ENCODE measurements around the gene NSD2. TPM values are rescaled to one million over a fixed set of nuclear protein-coding genes. Genes with fewer than 3 reads are reported as not detected.

Gene NSD2
- polyA plus RNA-seq, 2 donors: 11.9 to 14.1 TPM

DNA sequence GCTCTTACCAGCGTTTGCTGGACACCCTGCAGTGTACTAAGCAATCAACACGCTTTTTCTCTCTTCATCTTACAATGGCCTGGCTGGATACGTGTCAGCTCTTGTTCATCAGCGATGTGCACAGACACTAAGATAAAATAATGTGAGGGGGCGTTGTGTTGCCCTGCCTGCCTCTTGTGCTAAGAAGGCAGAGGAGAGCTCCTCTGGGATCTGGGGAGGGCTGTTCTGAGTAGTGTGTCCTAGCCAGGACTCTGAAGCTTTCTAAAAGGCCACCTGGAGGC is 87.9 kb downstream of the NSD2 start:
- no peaks in the 10 kb centered on the region for H3K4me1 ChIP-seq (ENCODE audit: control insufficient read depth in 2 of 2, insufficient read depth in 2 of 2, low read length in 1 of 2)
- WGBS, 2 donors: 85 to 91% methylated on average over 5 of the region's 5 CpGs
- H3K27ac ChIP-seq (ENCODE audit: low read depth in 2 of 2, low read length in 1 of 2): no peak overlapping the region
- no peaks in the 10 kb centered on the region for H3K27me3 ChIP-seq (ENCODE audit: control insufficient read depth in 1 of 2, insufficient read depth in 2 of 2, low read length in 2 of 2)
- no peaks in the 10 kb centered on the region for H3K9me3 ChIP-seq (ENCODE audit: control insufficient read depth in 2 of 2, insufficient read depth in 1 of 2, low read depth in 1 of 2, low read length in 1 of 2)
- H3K36me3 ChIP-seq (ENCODE audit: control insufficient read depth in 2 of 2, insufficient read depth in 2 of 2, low read length in 1 of 2): peaks cover 10 to 29% of the 10 kb centered on the region in 2 donors
- H3K4me3 ChIP-seq (ENCODE audit: low read depth in 1 of 2, low read length in 2 of 2): no peak overlapping the region

DNA sequence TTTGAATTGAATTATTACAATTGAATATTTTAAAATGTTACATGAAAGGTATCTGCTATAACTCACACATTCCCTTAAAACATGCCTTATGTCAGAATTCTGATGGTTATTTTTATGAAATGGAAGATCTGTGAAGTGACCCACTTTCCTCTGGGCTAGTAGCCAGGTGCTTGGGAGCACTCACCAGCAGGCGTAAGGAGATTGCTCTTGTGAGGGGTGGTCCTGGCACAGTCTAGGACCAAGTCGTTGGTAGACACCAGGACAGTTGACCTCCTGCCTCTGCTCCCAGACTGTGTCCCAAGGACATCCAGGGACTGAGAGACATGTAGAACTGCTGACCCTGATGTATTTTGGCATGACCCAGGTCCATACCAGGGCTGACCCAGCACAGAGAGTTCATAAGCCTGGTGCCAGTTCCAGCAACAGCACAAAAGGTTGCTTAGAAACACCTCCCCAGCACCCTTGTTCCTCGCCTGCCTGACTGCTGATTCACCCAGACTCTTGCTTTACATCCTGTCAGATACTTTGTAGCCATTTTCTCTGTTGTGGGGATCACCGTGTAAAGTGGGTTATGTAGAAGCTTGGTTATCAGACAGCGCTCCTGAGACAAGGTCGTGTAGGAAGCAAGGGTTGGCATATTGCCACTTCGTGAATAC is 89.1 kb downstream of the NSD2 start:
- Histone ChIP-seq H3K27ac (ENCODE audit: low read depth in 2 of 2, low read length in 1 of 2) (no peak overlapping the region), H3K9me3 (ENCODE audit: control insufficient read depth in 2 of 2, insufficient read depth in 1 of 2, low read depth in 1 of 2, low read length in 1 of 2) (no peaks in the 10 kb centered on the region), H3K4me3 (ENCODE audit: low read depth in 1 of 2, low read length in 2 of 2) (no peak overlapping the region), H3K4me1 (ENCODE audit: control insufficient read depth in 2 of 2, insufficient read depth in 2 of 2, low read length in 1 of 2) (no peaks in the 10 kb centered on the region), H3K36me3 (ENCODE audit: control insufficient read depth in 2 of 2, insufficient read depth in 2 of 2, low read length in 1 of 2) (peaks cover 6 to 25% of the 10 kb centered on the region in 2 donors), H3K27me3 (ENCODE audit: control insufficient read depth in 1 of 2, insufficient read depth in 2 of 2, low read length in 2 of 2) (no peaks in the 10 kb centered on the region)
- 82 to 88% methylated on average over 7 of the region's 7 CpGs for WGBS, 2 donors

DNA sequence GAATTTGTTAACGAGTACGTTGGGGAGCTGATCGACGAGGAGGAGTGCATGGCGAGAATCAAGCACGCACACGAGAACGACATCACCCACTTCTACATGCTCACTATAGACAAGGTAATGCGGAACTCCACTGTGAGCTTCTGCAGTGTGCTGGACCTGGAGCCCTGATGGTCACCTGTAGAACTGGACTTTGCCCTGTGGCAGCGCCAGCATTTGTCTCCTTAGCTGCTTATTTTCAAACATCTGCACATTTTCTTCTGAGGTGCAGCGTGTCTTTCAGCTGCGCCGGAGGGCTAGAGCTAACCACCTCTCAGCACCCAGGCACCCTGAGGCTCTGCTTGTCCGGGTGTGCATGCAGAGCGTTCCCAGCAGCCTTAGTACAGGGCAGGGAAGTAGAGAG is 89.8 kb downstream of the NSD2 start:
- Histone ChIP-seq H3K4me1 (ENCODE audit: control insufficient read depth in 2 of 2, insufficient read depth in 2 of 2, low read length in 1 of 2) (no peaks in the 10 kb centered on the region), H3K4me3 (ENCODE audit: low read depth in 1 of 2, low read length in 2 of 2) (no peak overlapping the region), H3K27ac (ENCODE audit: low read depth in 2 of 2, low read length in 1 of 2) (no peak overlapping the region), H3K36me3 (ENCODE audit: control insufficient read depth in 2 of 2, insufficient read depth in 2 of 2, low read length in 1 of 2) (peaks cover 6 to 23% of the 10 kb centered on the region in 2 donors), H3K27me3 (ENCODE audit: control insufficient read depth in 1 of 2, insufficient read depth in 2 of 2, low read length in 2 of 2) (no peaks in the 10 kb centered on the region), H3K9me3 (ENCODE audit: control insufficient read depth in 2 of 2, insufficient read depth in 1 of 2, low read depth in 1 of 2, low read length in 1 of 2) (no peaks in the 10 kb centered on the region)
- 88 to 96% methylated on average over 15 of the region's 15 CpGs for WGBS, 2 donors

DNA sequence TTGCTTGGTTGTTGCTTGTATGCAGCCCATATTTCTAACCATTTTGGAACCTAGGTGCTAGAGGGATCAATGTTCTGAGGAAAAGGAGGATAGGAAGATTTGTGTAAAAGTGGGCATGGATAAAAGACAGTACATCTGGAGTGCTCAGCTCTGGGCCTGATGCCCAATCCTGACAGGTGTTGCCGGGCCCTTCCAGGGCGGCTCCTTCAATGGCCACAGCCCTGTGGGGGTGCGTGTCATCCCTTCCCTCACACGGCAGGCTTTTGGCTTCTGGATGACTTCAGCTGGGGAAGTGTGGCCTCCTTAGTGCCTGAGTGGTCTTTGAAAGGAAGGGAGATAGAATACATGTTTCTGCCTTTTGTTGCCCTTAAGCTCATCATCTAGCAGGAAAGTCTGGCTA is 90.4 kb downstream of the NSD2 start:
- 76 to 86% methylated on average over 4 of the region's 4 CpGs for WGBS, 2 donors
- Histone ChIP-seq H3K9me3 (ENCODE audit: control insufficient read depth in 2 of 2, insufficient read depth in 1 of 2, low read depth in 1 of 2, low read length in 1 of 2) (no peaks in the 10 kb centered on the region), H3K27ac (ENCODE audit: low read depth in 2 of 2, low read length in 1 of 2) (no peak overlapping the region), H3K27me3 (ENCODE audit: control insufficient read depth in 1 of 2, insufficient read depth in 2 of 2, low read length in 2 of 2) (no peaks in the 10 kb centered on the region), H3K36me3 (ENCODE audit: control insufficient read depth in 2 of 2, insufficient read depth in 2 of 2, low read length in 1 of 2) (peaks cover 6 to 20% of the 10 kb centered on the region in 2 donors), H3K4me1 (ENCODE audit: control insufficient read depth in 2 of 2, insufficient read depth in 2 of 2, low read length in 1 of 2) (no peaks in the 10 kb centered on the region), H3K4me3 (ENCODE audit: low read depth in 1 of 2, low read length in 2 of 2) (no peak overlapping the region)

DNA sequence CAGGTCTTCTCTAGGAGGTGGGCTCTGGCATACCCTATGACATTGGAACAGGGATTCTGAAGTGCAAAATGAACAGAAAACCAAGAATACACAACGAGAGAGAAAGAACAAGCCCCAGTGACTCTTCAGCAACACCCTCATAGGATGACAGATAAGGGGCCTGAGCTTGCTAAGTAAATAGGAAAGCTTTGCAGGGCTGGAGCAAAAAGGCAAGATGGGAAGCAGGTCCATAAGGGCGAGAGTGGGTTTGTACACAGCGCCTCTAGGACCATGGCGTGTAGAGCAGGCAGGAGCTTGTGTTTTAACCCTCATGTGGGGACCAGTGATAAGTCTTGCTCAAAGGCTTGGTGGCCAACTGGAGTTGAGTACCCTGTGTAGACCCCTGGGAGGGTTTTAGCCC is 91.8 kb downstream of the NSD2 start:
- Histone ChIP-seq H3K4me3 (ENCODE audit: low read depth in 1 of 2, low read length in 2 of 2) (no peak overlapping the region), H3K9me3 (ENCODE audit: control insufficient read depth in 2 of 2, insufficient read depth in 1 of 2, low read depth in 1 of 2, low read length in 1 of 2) (no peaks in the 10 kb centered on the region), H3K27me3 (ENCODE audit: control insufficient read depth in 1 of 2, insufficient read depth in 2 of 2, low read length in 2 of 2) (no peaks in the 10 kb centered on the region), H3K4me1 (ENCODE audit: control insufficient read depth in 2 of 2, insufficient read depth in 2 of 2, low read length in 1 of 2) (no peaks in the 10 kb centered on the region), H3K36me3 (ENCODE audit: control insufficient read depth in 2 of 2, insufficient read depth in 2 of 2, low read length in 1 of 2) (peaks cover 6 to 18% of the 10 kb centered on the region in 2 donors), H3K27ac (ENCODE audit: low read depth in 2 of 2, low read length in 1 of 2) (no peak overlapping the region)
- 91 to 97% methylated on average over 4 of the region's 4 CpGs for WGBS, 2 donors

DNA sequence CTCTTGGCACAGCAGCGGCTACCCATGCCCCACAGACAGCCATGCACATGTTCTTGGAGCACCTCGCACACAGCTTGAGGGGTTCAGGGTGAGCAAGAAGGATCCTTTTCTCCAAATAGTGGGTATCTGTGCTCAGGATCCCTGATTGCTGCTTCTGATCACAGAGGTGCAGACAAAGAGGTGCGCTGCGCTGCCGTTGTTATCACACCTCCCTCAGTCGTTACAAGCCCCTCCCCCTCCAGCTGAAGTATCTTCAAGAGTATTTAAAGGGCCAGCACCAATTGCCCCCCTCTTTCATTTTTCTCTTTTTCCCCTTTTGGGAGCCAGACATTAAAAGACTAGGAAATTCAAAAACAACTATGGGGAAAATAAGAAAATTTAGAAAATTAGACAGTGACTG is 93.2 kb downstream of the NSD2 start:
- no peaks in the 10 kb centered on the region for H3K27me3 ChIP-seq (ENCODE audit: control insufficient read depth in 1 of 2, insufficient read depth in 2 of 2, low read length in 2 of 2)
- WGBS, 2 donors: 75 to 84% methylated on average over 6 of the region's 6 CpGs
- no peaks in the 10 kb centered on the region for H3K9me3 ChIP-seq (ENCODE audit: control insufficient read depth in 2 of 2, insufficient read depth in 1 of 2, low read depth in 1 of 2, low read length in 1 of 2)
- no peak overlapping the region for H3K27ac ChIP-seq (ENCODE audit: low read depth in 2 of 2, low read length in 1 of 2)
- no peaks in the 10 kb centered on the region for H3K4me1 ChIP-seq (ENCODE audit: control insufficient read depth in 2 of 2, insufficient read depth in 2 of 2, low read length in 1 of 2)
- H3K4me3 ChIP-seq (ENCODE audit: low read depth in 1 of 2, low read length in 2 of 2): no peak overlapping the region
- H3K36me3 ChIP-seq (ENCODE audit: control insufficient read depth in 2 of 2, insufficient read depth in 2 of 2, low read length in 1 of 2): peaks cover 6 to 14% of the 10 kb centered on the region in 2 donors

DNA sequence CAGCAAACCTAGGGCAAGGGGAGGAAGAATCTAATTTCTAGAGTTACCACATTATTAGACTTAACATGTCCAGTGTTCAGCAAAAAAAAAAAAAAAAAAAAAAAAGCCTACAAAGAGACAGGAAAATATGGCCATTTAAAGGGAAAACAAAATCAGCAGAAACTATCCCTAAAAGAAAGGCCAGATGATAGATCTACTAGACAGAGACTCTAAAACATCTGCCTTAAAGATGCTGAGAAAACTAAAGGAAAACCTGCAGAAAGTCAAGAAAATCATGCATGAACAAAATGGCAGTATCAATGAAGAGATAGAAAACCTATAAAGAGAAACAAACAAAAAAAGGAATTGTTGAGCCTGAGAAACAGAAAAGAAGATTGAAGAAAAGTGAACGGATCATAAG is 93.8 kb downstream of the NSD2 start:
- Histone ChIP-seq H3K4me1 (ENCODE audit: control insufficient read depth in 2 of 2, insufficient read depth in 2 of 2, low read length in 1 of 2) (no peaks in the 10 kb centered on the region), H3K27ac (ENCODE audit: low read depth in 2 of 2, low read length in 1 of 2) (no peak overlapping the region), H3K4me3 (ENCODE audit: low read depth in 1 of 2, low read length in 2 of 2) (no peak overlapping the region), H3K9me3 (ENCODE audit: control insufficient read depth in 2 of 2, insufficient read depth in 1 of 2, low read depth in 1 of 2, low read length in 1 of 2) (no peaks in the 10 kb centered on the region), H3K27me3 (ENCODE audit: control insufficient read depth in 1 of 2, insufficient read depth in 2 of 2, low read length in 2 of 2) (no peaks in the 10 kb centered on the region), H3K36me3 (ENCODE audit: control insufficient read depth in 2 of 2, insufficient read depth in 2 of 2, low read length in 1 of 2) (peaks cover 6 to 14% of the 10 kb centered on the region in 2 donors)
- WGBS, 2 donors: 94 to 100% methylated on average over 1 of the region's 1 CpG

DNA sequence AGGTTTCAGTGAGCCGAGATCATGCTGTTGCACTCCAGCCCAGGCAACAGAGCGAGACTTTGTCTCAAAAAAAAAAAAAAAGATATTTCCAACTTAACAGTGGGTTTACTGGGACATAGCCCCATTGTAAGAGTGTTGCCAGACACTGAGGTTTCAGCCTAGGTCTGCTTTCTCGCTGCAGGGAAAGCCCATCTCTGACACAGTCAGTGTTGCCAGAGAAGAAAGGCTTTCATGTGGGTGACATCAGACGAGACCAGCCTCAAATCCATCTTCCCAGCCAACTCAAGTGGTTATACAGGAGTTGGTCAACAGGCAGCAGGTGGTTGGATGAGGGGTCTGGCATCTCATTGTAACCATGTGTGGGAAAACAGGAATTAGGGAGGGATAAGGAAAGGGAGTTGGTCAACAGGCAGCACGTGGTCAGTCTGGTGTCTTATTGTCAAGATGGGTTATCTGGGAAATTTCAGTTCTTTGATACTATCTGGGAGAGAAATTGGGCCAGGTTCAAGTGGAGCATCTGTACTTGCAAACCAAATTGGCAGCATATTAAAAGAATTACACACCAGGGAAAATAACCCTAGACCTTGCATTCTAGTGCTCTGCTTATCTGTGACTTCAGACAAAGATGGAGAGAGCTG is 96.4 kb downstream of the NSD2 start:
- no peak overlapping the region for H3K27ac ChIP-seq (ENCODE audit: low read depth in 2 of 2, low read length in 1 of 2)
- H3K36me3 ChIP-seq (ENCODE audit: control insufficient read depth in 2 of 2, insufficient read depth in 2 of 2, low read length in 1 of 2): peaks cover 0 to 11% of the 10 kb centered on the region in 2 donors
- no peaks in the 10 kb centered on the region for H3K4me1 ChIP-seq (ENCODE audit: control insufficient read depth in 2 of 2, insufficient read depth in 2 of 2, low read length in 1 of 2)
- whole genome bisulfite sequencing, 2 donors: 86 to 87% methylated on average over 5 of the region's 5 CpGs
- no peak overlapping the region for H3K4me3 ChIP-seq (ENCODE audit: low read depth in 1 of 2, low read length in 2 of 2)
- no peaks in the 10 kb centered on the region for H3K27me3 ChIP-seq (ENCODE audit: control insufficient read depth in 1 of 2, insufficient read depth in 2 of 2, low read length in 2 of 2)
- H3K9me3 ChIP-seq (ENCODE audit: control insufficient read depth in 2 of 2, insufficient read depth in 1 of 2, low read depth in 1 of 2, low read length in 1 of 2): no peaks in the 10 kb centered on the region

DNA sequence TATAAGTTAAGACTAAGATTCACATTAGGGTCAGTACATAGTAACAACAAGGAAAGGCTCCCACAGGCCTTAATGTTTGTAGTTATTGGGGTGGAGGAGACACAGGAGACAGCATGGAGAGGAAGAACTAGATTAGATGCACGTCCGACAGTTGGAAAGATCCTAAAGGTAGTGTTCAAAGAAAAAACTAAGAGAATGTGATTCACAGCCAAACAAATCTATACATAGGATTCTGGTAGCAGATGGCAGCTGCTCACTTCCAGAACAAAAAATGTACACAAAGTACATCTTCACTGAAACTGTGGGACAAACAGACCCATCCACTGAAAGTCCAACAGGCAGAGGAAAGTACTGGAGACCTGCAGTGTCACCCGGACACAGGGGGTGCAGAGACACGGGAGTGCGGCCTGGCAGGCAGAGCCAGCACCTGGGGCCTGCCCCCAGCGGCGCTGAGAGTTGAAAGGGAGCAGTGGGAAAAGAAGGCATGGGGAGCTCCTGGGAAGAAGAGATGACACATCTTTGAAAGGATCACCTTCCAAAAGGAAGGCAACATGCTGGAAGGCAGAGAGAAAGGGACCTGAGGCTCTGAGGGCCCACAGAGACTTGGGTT is 97.6 kb downstream of the NSD2 start:
- WGBS, 2 donors: 93% methylated on average over 7 of the region's 7 CpGs
- no peaks in the 10 kb centered on the region for H3K9me3 ChIP-seq (ENCODE audit: control insufficient read depth in 2 of 2, insufficient read depth in 1 of 2, low read depth in 1 of 2, low read length in 1 of 2)

More for the DNA sequence above, 97.6 kb downstream of the NSD2 start:
- Histone ChIP-seq H3K27ac (ENCODE audit: low read depth in 2 of 2, low read length in 1 of 2) (no peak overlapping the region), H3K4me3 (ENCODE audit: low read depth in 1 of 2, low read length in 2 of 2) (no peak overlapping the region), H3K4me1 (ENCODE audit: control insufficient read depth in 2 of 2, insufficient read depth in 2 of 2, low read length in 1 of 2) (no peaks in the 10 kb centered on the region), H3K27me3 (ENCODE audit: control insufficient read depth in 1 of 2, insufficient read depth in 2 of 2, low read length in 2 of 2) (no peaks in the 10 kb centered on the region), H3K36me3 (ENCODE audit: control insufficient read depth in 2 of 2, insufficient read depth in 2 of 2, low read length in 1 of 2) (peaks cover 0 to 15% of the 10 kb centered on the region in 2 donors)
